Heart left ventricle (tissue), 13 donors: ENCODE measurements around the gene SPATA21.

ENCODE experiments used
- CTCF ChIP-seq, 12 donors: fragments of 200-600 bp; sonication (generic) in 4 of 12; IDR thresholded peaks; one replicate each; pipeline versions ENCODE4 v1.5.0 to v1.8.0; 2018 to 2022; ENCODE audit warnings: antibody characterized with exemption in 12 of 12, mild to moderate bottlenecking in 5 of 12
- POLR2A ChIP-seq, 2 donors: fragments of 450-650 bp; IDR thresholded peaks; one replicate each; pipeline ENCODE4 v1.6.1; 2017; ENCODE audit warnings: antibody characterized with exemption in 2 of 2, mild to moderate bottlenecking in 2 of 2, moderate library complexity in 2 of 2
- donor health status: ischemic (EF 13 %, LVEDD 7.1; RV severe dilation, severe dysfunction).
- donor health status: DM: no; HTN: yes; CAD: no.
- donor health status: DM: no; HTN: no; CAD: no.
- donor health status: ischemic (EF 25% LVEDD 6.9; RV normal size, moderate dysfunction).
- donor health status: ischemic (EF 25% LVEDD 5.7; RV mildly dilated, moderate dysfunction).
- donor health status: ischemic (EF 35%, LVEDD 5.7; RV mildly dilated, moderate dysfunction).
- donor health status: nonischemic (EF 11% LVEDD 7.7; RV severe dilation, severe dysfunction).
- donor health status: DM: yes; HTN: yes; CAD: no.
- donor health status: PGD.
- donor health status: ischemic (EF 29% LVEDD 5.4; RV normal size, mild dysfunction).
- donor health status: nonischemic (EF 23%, LVEDD 6.1; RV moderate dilation, normal function).

- no peak for TF ChIP-seq CTCF (IDR thresholded peaks at IDR 0.05)
- no peak for TF ChIP-seq POLR2A (IDR thresholded peaks at IDR 0.05)
These were observed 38.8 kb downstream of the SPATA21 start for GRCh38 chr1:16398371-16398953.
